HL-60 (cell line): ENCODE measurements around the gene PLXDC2.

Experiments used
- DNase-seq, 2 experiments: peaks; one replicate each; pipeline ENCODE4 v3.0.0-alpha.2; 2010 to 2020; ENCODE audit warnings: low read depth in 1 of 2, low spot score in 1 of 2
- H3K27ac ChIP-seq: fragments of 250-450 bp; sonication (Bioruptor Pico); replicated peaks from 2 replicates; pipeline ENCODE4 v1.5.1; 2020; ENCODE audit warnings: mild to moderate bottlenecking, moderate library complexity
- H3K27me3 ChIP-seq: fragments of 250-450 bp; sonication (Bioruptor Pico); 2 replicates; pipeline ENCODE4 v1.5.1; 2021; ENCODE audit warnings: mild to moderate bottlenecking, moderate library complexity; ENCODE audit not compliant: insufficient read depth, poor library complexity, severe bottlenecking
- H3K4me3 ChIP-seq: replicated peaks from 2 replicates; pipeline ENCODE4 v1.5.1; 2011; ENCODE audit warnings: mild to moderate bottlenecking, control low read depth, low read length; ENCODE audit not compliant: insufficient read depth
- CTCF ChIP-seq: IDR thresholded peaks from one replicate; pipeline ENCODE4 v1.5.1; 2011; ENCODE audit warnings: low read length, control low read depth, inconsistent platforms; ENCODE audit not compliant: insufficient read depth
- GABPA ChIP-seq: IDR thresholded peaks from 2 replicates; pipeline ENCODE4 v1.6.1; 2012; ENCODE audit warnings: low read depth
- POLR2AphosphoS5 ChIP-seq: IDR thresholded peaks from 2 replicates; pipeline ENCODE4 v1.6.1; 2012; ENCODE audit warnings: low read depth
- REST ChIP-seq: IDR thresholded peaks from 2 replicates; pipeline ENCODE4 v1.6.1; 2012; ENCODE audit warnings: low read depth; ENCODE audit not compliant: insufficient replicate concordance
- SPI1 ChIP-seq: IDR thresholded peaks from 2 replicates; pipeline ENCODE4 v1.6.1; 2012; ENCODE audit warnings: low read depth, mild to moderate bottlenecking, borderline replicate concordance

Gene PLXDC2

GRCh38 chr10:19865676-19866075 is 49.4 kb downstream of the PLXDC2 start:
- no peak for TF ChIP-seq GABPA
- no peak for TF ChIP-seq POLR2AphosphoS5
- no peak for TF ChIP-seq SPI1
- no peak for TF ChIP-seq REST
- TF ChIP-seq CTCF, result no peak
- H3K27ac ChIP-seq, result no peak overlapping the region
- no peak overlapping the region for H3K4me3 ChIP-seq
- no peaks in the 10 kb centered on the region for H3K27me3 ChIP-seq
- no peak for DNase-seq

GRCh38 chr10:19869370-19869769 is 53.1 kb downstream of the PLXDC2 start:
- Histone ChIP-seq H3K27ac (no peak overlapping the region), H3K4me3 (no peak overlapping the region), H3K27me3 (no peaks in the 10 kb centered on the region)
- no peak for DNase-seq
- TF ChIP-seq CTCF (no peak), POLR2AphosphoS5 (no peak), REST (no peak), GABPA (no peak), SPI1 (no peak)

- DNase-seq, result no peak
- TF ChIP-seq CTCF (no peak), POLR2AphosphoS5 (no peak), SPI1 (no peak), GABPA (no peak), REST (no peak)
- Histone ChIP-seq H3K27ac (no peak overlapping the region), H3K27me3 (no peaks in the 10 kb centered on the region), H3K4me3 (no peak overlapping the region)
These were observed 56.5 kb downstream of the PLXDC2 start for GRCh38 chr10:19872504-19873271.
